BE2C (cell line): Measurements from ENCODE around the gene MFSD2A.

Source experiments
- DNase-seq: peaks from one replicate; pipeline ENCODE4 v3.0.0-alpha.2; 2020
- H3K27me3 ChIP-seq: fragments of 250-450 bp; sonication (Bioruptor Pico); 2 replicates; pipeline ENCODE4 v1.5.1; 2020; ENCODE audit warnings: mild to moderate bottlenecking
- H3K36me3 ChIP-seq: fragments of 250-450 bp; sonication (Bioruptor Pico); 2 replicates; pipeline ENCODE4 v1.5.1; 2020; ENCODE audit warnings: mild to moderate bottlenecking
- H3K4me1 ChIP-seq: fragments of 250-450 bp; sonication (Bioruptor Pico); 2 replicates; pipeline ENCODE4 v1.5.1; 2020
- H3K4me3 ChIP-seq: 2 replicates; pipeline ENCODE4 v1.5.1; 2011; ENCODE audit warnings: low read depth, low read length
- H3K9me3 ChIP-seq: fragments of 250-450 bp; sonication (Bioruptor Pico); 2 replicates; pipeline ENCODE4 v1.5.1; 2020
- CTCF ChIP-seq: IDR thresholded peaks from 2 replicates; pipeline ENCODE4 v1.5.1; 2012; ENCODE audit warnings: mild to moderate bottlenecking, low read depth, low read length

Gene MFSD2A

DNA sequence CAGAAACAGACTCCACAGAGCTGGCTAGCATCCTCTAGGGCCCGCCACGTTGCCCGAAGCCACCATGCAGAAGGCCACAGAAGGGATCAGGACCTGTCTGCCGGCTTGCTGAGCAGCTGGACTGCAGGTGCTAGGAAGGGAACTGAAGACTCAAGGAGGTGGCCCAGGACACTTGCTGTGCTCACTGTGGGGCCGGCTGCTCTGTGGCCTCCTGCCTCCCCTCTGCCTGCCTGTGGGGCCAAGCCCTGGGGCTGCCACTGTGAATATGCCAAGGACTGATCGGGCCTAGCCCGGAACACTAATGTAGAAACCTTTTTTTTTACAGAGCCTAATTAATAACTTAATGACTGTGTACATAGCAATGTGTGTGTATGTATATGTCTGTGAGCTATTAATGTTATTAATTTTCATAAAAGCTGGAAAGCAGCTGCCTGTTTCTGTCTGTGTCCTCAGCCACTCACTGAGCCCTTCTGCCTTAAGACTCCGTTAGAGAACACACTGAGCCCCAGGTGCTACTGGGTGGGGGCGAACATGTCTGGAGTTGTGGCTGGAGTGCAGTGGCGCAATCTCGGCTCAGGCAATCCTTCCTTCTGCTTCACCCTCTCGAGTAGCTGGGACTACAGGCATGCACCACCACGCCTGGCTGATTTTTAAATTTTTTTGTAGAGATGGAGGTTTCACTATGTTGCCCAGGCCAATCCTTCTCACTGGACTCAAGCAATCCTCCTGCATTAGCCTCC, 14.8 kb downstream of the MFSD2A start:
- H3K9me3 ChIP-seq = no peaks in the 10 kb centered on the region
- no peaks in the 10 kb centered on the region for H3K36me3 ChIP-seq
- H3K4me3 ChIP-seq = no peak overlapping the region
- no peaks in the 10 kb centered on the region for H3K27me3 ChIP-seq
- TF ChIP-seq CTCF = no peak
- H3K4me1 ChIP-seq = no peaks in the 10 kb centered on the region
- DNase-seq = no peak

DNA sequence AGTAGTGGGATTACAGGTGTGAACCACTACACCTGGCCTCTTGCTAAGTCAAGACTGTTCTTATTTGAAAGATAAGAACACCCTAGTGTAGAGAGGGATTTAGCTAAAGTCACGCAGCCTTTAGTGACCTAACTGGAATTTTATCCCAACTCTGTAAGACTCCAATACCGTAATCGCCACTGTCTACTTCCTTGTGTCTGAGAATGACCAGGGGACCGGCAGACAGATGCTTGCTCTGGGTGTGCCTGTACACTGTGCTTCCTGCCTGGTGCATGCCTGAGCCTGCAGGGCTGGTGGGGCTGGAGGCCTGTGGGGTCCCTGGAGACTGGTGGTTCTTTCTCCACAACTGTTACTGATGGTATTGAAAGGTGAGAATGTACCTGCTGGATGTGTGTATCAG, 15.3 kb downstream of the MFSD2A start:
- H3K9me3 ChIP-seq = no peaks in the 10 kb centered on the region
- DNase-seq = no peak
- no peak for TF ChIP-seq CTCF
- H3K4me1 ChIP-seq = no peaks in the 10 kb centered on the region
- no peaks in the 10 kb centered on the region for H3K36me3 ChIP-seq
- no peaks in the 10 kb centered on the region for H3K27me3 ChIP-seq
- no peak overlapping the region for H3K4me3 ChIP-seq

DNA sequence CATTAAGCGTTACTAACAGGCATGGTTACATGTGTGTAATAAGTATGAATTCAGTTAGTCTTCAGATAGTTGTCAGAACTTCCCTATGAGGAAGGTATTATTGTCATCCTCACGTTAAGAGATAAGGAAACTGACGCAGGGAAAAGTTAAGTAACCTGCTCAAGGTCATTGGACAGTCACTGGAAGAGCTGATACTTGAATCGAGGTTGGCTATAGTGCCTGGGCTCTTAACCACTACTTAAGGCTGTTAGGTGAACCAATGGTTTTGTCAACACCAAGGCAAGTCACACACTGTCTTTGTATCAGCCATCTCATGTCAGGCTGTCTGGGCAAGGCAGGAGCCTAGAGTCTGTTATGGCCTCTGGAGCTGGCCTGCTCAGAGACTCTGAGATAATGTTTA, 16.2 kb downstream of the MFSD2A start:
- no peaks in the 10 kb centered on the region for H3K27me3 ChIP-seq
- no peaks in the 10 kb centered on the region for H3K9me3 ChIP-seq
- no peak overlapping the region for H3K4me3 ChIP-seq
- no peaks in the 10 kb centered on the region for H3K4me1 ChIP-seq
- DNase-seq = no peak
- no peaks in the 10 kb centered on the region for H3K36me3 ChIP-seq
- no peak for TF ChIP-seq CTCF

GRCh38 chr1:39973503-39974135, 18.7 kb downstream of the MFSD2A start:
- H3K4me3 ChIP-seq = no peak overlapping the region
- DNase-seq = peak; percentile 70
- H3K9me3 ChIP-seq = no peaks in the 10 kb centered on the region
- no peaks in the 10 kb centered on the region for H3K4me1 ChIP-seq
- H3K27me3 ChIP-seq = no peaks in the 10 kb centered on the region
- no peaks in the 10 kb centered on the region for H3K36me3 ChIP-seq
- TF ChIP-seq CTCF = peak; percentile 86

GRCh38 chr1:39976732-39977131, 21.8 kb downstream of the MFSD2A start:
- H3K36me3 ChIP-seq = no peaks in the 10 kb centered on the region
- no peaks in the 10 kb centered on the region for H3K9me3 ChIP-seq
- no peaks in the 10 kb centered on the region for H3K4me1 ChIP-seq
- H3K4me3 ChIP-seq = no peak overlapping the region
- TF ChIP-seq CTCF = no peak
- DNase-seq = no peak
- no peaks in the 10 kb centered on the region for H3K27me3 ChIP-seq

- no peaks in the 10 kb centered on the region for H3K27me3 ChIP-seq
- DNase-seq = no peak
- H3K4me3 ChIP-seq = no peak overlapping the region
- H3K36me3 ChIP-seq = no peaks in the 10 kb centered on the region
- no peaks in the 10 kb centered on the region for H3K9me3 ChIP-seq
- TF ChIP-seq CTCF = no peak
- H3K4me1 ChIP-seq = no peaks in the 10 kb centered on the region
Measured at GRCh38 chr1:39977202-39977601, 22.3 kb downstream of the MFSD2A start.
